ENCODE data around the gene SLC24A4. TPM values are rescaled to one million over a fixed set of nuclear protein-coding genes. Genes with fewer than 3 reads are reported as not detected.

Gene SLC24A4
- polyA plus RNA-seq, 1 donor from 2014 or later: 0.17 TPM

DNA sequence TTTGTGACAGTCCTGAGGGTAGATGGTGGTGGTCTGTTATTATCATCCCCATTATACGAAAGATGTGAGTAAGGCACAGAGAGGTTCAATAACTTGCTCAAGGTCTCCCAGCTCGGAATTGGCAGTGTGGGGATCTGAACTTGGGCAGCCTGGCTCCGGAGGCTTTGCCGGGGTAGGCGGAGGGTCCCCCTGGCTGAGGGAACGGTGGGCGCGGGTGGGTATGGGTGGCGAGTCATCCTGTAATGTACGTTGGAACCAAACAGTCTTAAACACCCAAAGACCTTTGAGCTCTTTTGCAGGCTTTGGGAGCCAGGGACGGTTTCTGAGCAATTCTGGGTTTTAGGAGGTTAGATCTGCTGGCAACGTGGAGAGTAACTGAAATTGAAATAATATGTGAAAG lies 16.5 kb downstream of the SLC24A4 start:
- no peaks in the 10 kb centered on the region for H3K9me2 ChIP-seq (ENCODE audit: insufficient read depth, low read length)
- H3K4me3 ChIP-seq (ENCODE audit: low read length): no peak overlapping the region
- no peaks in the 10 kb centered on the region for H4K20me1 ChIP-seq (ENCODE audit: insufficient read depth)
- no peaks in the 10 kb centered on the region for H3K27me3 ChIP-seq (ENCODE audit: insufficient read depth, low read depth, low read length)
- no peaks in the 10 kb centered on the region for H3K9me3 ChIP-seq (ENCODE audit: low read length)
- H3K79me2 ChIP-seq (replicated peaks; ENCODE audit: insufficient read depth, low read length): no peaks in the 10 kb centered on the region
- TF ChIP-seq EZH2 (IDR thresholded peaks at IDR 0.05; ENCODE audit: borderline replicate concordance, insufficient read depth, low read length, poor library complexity, severe bottlenecking) (no peak), SMC3 (conservative IDR thresholded peaks at IDR 0.05; ENCODE audit: poor library complexity) (no peak), EP300 (conservative IDR thresholded peaks at IDR 0.05; ENCODE audit: poor library complexity, severe bottlenecking) (no peak)
- no peak overlapping the region for H2AFZ ChIP-seq (ENCODE audit: low read depth, low read length)
- H3K4me2 ChIP-seq (ENCODE audit: low read length): no peak overlapping the region
- no peaks in the 10 kb centered on the region for H3K36me3 ChIP-seq (ENCODE audit: insufficient read depth, low read length)
- no peak overlapping the region for H3K9ac ChIP-seq (ENCODE audit: low read length)
- no peak overlapping the region for H3K27ac ChIP-seq (ENCODE audit: low read length)
- no peaks in the 10 kb centered on the region for H3F3A ChIP-seq (ENCODE audit: insufficient read depth, low read length, poor library complexity, severe bottlenecking)

DNA sequence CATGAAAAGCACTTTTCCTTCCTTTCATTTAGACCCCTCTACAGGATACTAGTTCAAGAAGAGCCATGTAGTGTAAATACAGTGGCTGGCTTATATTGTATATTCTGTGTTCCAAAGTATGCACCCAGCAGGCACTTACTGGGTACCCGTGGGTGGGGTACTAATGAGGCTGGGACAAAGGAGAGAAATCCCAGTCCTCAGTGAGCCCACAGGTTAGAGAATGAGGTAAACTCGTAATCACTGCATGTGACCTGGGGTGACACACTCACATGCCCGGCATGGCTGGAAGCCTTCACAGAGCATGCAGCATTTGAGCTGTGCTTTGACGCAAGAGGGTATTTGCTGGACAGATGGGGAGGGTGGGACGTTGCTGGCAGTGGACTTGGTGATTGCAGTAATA lies 17.1 kb downstream of the SLC24A4 start:
- no peaks in the 10 kb centered on the region for H3K9me3 ChIP-seq (ENCODE audit: low read length)
- no peak overlapping the region for H3K9ac ChIP-seq (ENCODE audit: low read length)
- H3K4me3 ChIP-seq (ENCODE audit: low read length): no peak overlapping the region
- H3K36me3 ChIP-seq (ENCODE audit: insufficient read depth, low read length): no peaks in the 10 kb centered on the region
- H2AFZ ChIP-seq (ENCODE audit: low read depth, low read length): no peak overlapping the region
- no peak overlapping the region for H3K27ac ChIP-seq (ENCODE audit: low read length)
- no peak for TF ChIP-seq SMC3 (conservative IDR thresholded peaks at IDR 0.05; ENCODE audit: poor library complexity)
- TF ChIP-seq TAF1 (IDR thresholded peaks at IDR 0.05; ENCODE audit: low read depth): no peak
- TF ChIP-seq EP300 (conservative IDR thresholded peaks at IDR 0.05; ENCODE audit: poor library complexity, severe bottlenecking): no peak
- H4K20me1 ChIP-seq (ENCODE audit: insufficient read depth): no peaks in the 10 kb centered on the region
- H3K4me2 ChIP-seq (ENCODE audit: low read length): no peak overlapping the region
- no peaks in the 10 kb centered on the region for H3K9me2 ChIP-seq (ENCODE audit: insufficient read depth, low read length)
- H3K79me2 ChIP-seq (replicated peaks; ENCODE audit: insufficient read depth, low read length): no peaks in the 10 kb centered on the region
- H3K27me3 ChIP-seq (ENCODE audit: insufficient read depth, low read depth, low read length): no peaks in the 10 kb centered on the region
- no peaks in the 10 kb centered on the region for H3F3A ChIP-seq (ENCODE audit: insufficient read depth, low read length, poor library complexity, severe bottlenecking)

DNA sequence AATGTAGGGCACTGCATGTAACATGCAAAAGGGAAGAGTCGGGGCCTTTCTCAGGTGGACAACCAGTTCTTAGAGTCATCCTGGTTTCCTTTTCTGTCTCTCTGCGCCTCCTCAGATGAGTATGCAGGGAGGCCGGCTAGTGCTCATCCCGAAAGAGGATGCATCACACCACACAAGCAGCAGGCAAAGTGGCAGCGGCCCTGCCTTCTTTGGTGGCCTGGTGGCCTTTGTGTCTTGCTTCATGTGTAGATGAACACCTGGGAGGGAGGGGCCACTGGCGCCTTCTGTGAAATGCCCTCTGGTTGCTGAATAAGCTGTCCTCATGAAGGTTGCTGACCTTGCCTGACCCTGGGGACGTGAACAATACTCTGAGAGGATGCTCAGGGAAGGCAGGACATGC lies 18.0 kb downstream of the SLC24A4 start:
- Histone ChIP-seq H2AFZ (ENCODE audit: low read depth, low read length) (no peak overlapping the region), H3K9me2 (ENCODE audit: insufficient read depth, low read length) (no peaks in the 10 kb centered on the region)

More for the DNA sequence above, 18.0 kb downstream of the SLC24A4 start:
- Histone ChIP-seq H3K9ac (ENCODE audit: low read length) (no peak overlapping the region), H3K4me2 (ENCODE audit: low read length) (no peak overlapping the region), H3K27me3 (ENCODE audit: insufficient read depth, low read depth, low read length) (no peaks in the 10 kb centered on the region), H3K9me3 (ENCODE audit: low read length) (no peaks in the 10 kb centered on the region), H3F3A (ENCODE audit: insufficient read depth, low read length, poor library complexity, severe bottlenecking) (no peaks in the 10 kb centered on the region), H3K36me3 (ENCODE audit: insufficient read depth, low read length) (no peaks in the 10 kb centered on the region), H3K4me3 (ENCODE audit: low read length) (no peak overlapping the region), H4K20me1 (ENCODE audit: insufficient read depth) (no peaks in the 10 kb centered on the region), H3K79me2 (replicated peaks; ENCODE audit: insufficient read depth, low read length) (no peaks in the 10 kb centered on the region), H3K27ac (ENCODE audit: low read length) (no peak overlapping the region)
- TF ChIP-seq, protein P1, sequence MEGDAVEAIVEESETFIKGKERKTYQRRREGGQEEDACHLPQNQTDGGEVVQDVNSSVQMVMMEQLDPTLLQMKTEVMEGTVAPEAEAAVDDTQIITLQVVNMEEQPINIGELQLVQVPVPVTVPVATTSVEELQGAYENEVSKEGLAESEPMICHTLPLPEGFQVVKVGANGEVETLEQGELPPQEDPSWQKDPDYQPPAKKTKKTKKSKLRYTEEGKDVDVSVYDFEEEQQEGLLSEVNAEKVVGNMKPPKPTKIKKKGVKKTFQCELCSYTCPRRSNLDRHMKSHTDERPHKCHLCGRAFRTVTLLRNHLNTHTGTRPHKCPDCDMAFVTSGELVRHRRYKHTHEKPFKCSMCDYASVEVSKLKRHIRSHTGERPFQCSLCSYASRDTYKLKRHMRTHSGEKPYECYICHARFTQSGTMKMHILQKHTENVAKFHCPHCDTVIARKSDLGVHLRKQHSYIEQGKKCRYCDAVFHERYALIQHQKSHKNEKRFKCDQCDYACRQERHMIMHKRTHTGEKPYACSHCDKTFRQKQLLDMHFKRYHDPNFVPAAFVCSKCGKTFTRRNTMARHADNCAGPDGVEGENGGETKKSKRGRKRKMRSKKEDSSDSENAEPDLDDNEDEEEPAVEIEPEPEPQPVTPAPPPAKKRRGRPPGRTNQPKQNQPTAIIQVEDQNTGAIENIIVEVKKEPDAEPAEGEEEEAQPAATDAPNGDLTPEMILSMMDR (IDR thresholded peaks at IDR 0.05; ENCODE audit: poor library complexity, severe bottlenecking): no peak
- no peak for TF ChIP-seq EP300 (conservative IDR thresholded peaks at IDR 0.05; ENCODE audit: poor library complexity, severe bottlenecking)
- no peak for TF ChIP-seq TAF1 (IDR thresholded peaks at IDR 0.05; ENCODE audit: low read depth)
- no peak for TF ChIP-seq POLR2AphosphoS5 (IDR thresholded peaks at IDR 0.05)
- no peak for TF ChIP-seq EZH2 (IDR thresholded peaks at IDR 0.05; ENCODE audit: borderline replicate concordance, insufficient read depth, low read length, poor library complexity, severe bottlenecking)
- TF ChIP-seq MXI1 (conservative IDR thresholded peaks at IDR 0.05; ENCODE audit: poor library complexity, severe bottlenecking): no peak
- TF ChIP-seq SMC3 (conservative IDR thresholded peaks at IDR 0.05; ENCODE audit: poor library complexity): no peak
- no peak for TF ChIP-seq REST (IDR thresholded peaks at IDR 0.05; ENCODE audit: borderline replicate concordance)
- no peak for TF ChIP-seq RAD21 (conservative IDR thresholded peaks at IDR 0.05)

All from neural cell (in vitro differentiated cells).